ENCODE measurements around the gene CCDC183.

GRCh38 chr9:136784997-136785361 is 11.2 kb upstream of the CCDC183 start:
- TF ChIP-seq CTCF (conservative IDR thresholded peaks at IDR 0.05; ENCODE audit: low read length) (no peak), EZH2phosphoT487 (IDR thresholded peaks at IDR 0.05; ENCODE audit: borderline replicate concordance) (no peak)
